H1 (cell line): Measurements from ENCODE around the gene ADGRB2. TPM values are rescaled to one million over a fixed set of nuclear protein-coding genes. Genes with fewer than 3 reads are reported as not detected.

Experiments used
- ASH2L ChIP-seq: fragments of 200-600, 300-600 bp; sonication (generic); IDR thresholded peaks from one replicate; pipeline ENCODE4 v1.7.1; 2017; ENCODE audit warnings: low read length
- CEBPB ChIP-seq: IDR thresholded peaks from 2 replicates; pipeline ENCODE4 v1.6.1; 2012; ENCODE audit warnings: low read depth, low read length
- CHD7 ChIP-seq: fragments of 300-600 bp; sonication (generic); IDR thresholded peaks from 2 replicates; pipeline ENCODE4 v1.7.1; 2012; ENCODE audit warnings: low read length, moderate library complexity, mild to moderate bottlenecking, inconsistent platforms; ENCODE audit not compliant: insufficient replicate concordance
- EZH2 ChIP-seq: fragments of 200-600 bp; sonication (generic); IDR thresholded peaks from 2 replicates; pipeline ENCODE4 v1.7.1; 2012; ENCODE audit warnings: low read depth, mild to moderate bottlenecking, moderate library complexity, low read length, inconsistent platforms; ENCODE audit not compliant: severe bottlenecking
- GTF2F1 ChIP-seq: IDR thresholded peaks from 2 replicates; pipeline ENCODE4 v1.6.1; 2012; ENCODE audit warnings: low read depth, low read length, improper control_type of control experiment, borderline replicate concordance
- KDM4A ChIP-seq: IDR thresholded peaks from one replicate; pipeline ENCODE4 v1.7.1; 2012; ENCODE audit warnings: low read depth, mild to moderate bottlenecking, moderate library complexity, low read length, inconsistent platforms; ENCODE audit not compliant: severe bottlenecking
- KDM5A ChIP-seq: fragments of 200-600 bp; IDR thresholded peaks from 2 replicates; pipeline ENCODE4 v1.7.1; 2012; ENCODE audit warnings: mild to moderate bottlenecking, low read length, inconsistent platforms, mixed read lengths
- NRF1 ChIP-seq: IDR thresholded peaks from 2 replicates; pipeline ENCODE4 v1.6.1; 2011; ENCODE audit warnings: mild to moderate bottlenecking, low read depth, low read length, improper control_type of control experiment
- RAD21 ChIP-seq, 2 experiments: IDR thresholded peaks in 1 of 2; conservative IDR thresholded peaks in 1 of 2; 2 replicates each; pipeline ENCODE4 v1.6.1; 2011; ENCODE audit warnings: low read depth in 2 of 2, low read length in 2 of 2, improper control_type of control experiment in 1 of 2, inconsistent platforms in 1 of 2, mild to moderate bottlenecking in 1 of 2, moderate library complexity in 1 of 2
- RNF2 ChIP-seq: fragments of 200-900, 300-1000 bp; sonication (generic); IDR thresholded peaks from 2 replicates; pipeline ENCODE4 v1.7.1; 2016; ENCODE audit warnings: borderline replicate concordance, low read depth, mild to moderate bottlenecking, antibody characterized with exemption, low read length; ENCODE audit not compliant: poor library complexity, severe bottlenecking; ENCODE audit errors: missing control alignments
- RXRA ChIP-seq: IDR thresholded peaks from 2 replicates; pipeline ENCODE4 v1.6.1; 2011; ENCODE audit warnings: low read depth, mild to moderate bottlenecking, low read length, moderate library complexity; ENCODE audit not compliant: insufficient read depth
- polyA plus RNA-seq, 7 experiments: library from polyadenylated mRNA; depleted of rRNA in 3 of 7; stranded (reverse) in 5 of 7; unstranded in 2 of 7; fragments of >200 nt in 5 of 7; fragments of 200-250 nt in 2 of 7; gene quantifications; 1 replicate in 5 of 7; 2 replicates in 1 of 7; 4 replicates in 1 of 7; pipeline versions ENCODE4 v1.2.1 to v1.2.3, GENCODE V29; 2011 to 2013; ENCODE audit warnings: missing spikeins in 2 of 7, mixed read lengths in 2 of 7
- total RNA-seq: library from RNA; stranded (reverse); fragmentation: NEBNext Ultra II Directional; extraction: Animal tissue kit (Norgen Biotek cat#: 25700); gene quantifications from 2 replicates; pipeline ENCODE4 v1.2.1, GENCODE V29; 2021

Gene ADGRB2
- total and polyA plus RNA-seq, 2 of the 8 experiments (the other 6 are each of a cell fraction or from before 2014, with no cell fraction given) = 15.6 to 26.2 TPM

- TF ChIP-seq CHD7 = no peak
- no peak for TF ChIP-seq RXRA
- TF ChIP-seq RNF2 = no peak
- no peak for TF ChIP-seq GTF2F1
- TF ChIP-seq KDM4A = no peak
- no peak for TF ChIP-seq RAD21 (IDR thresholded peaks at IDR 0.05 in 1 of 2, conservative IDR thresholded peaks at IDR 0.05 in 1 of 2; ENCODE audit: low read depth in 2 of 2, low read length in 2 of 2)
- no peak for TF ChIP-seq NRF1
- TF ChIP-seq ASH2L = no peak
- no peak for TF ChIP-seq CEBPB
- TF ChIP-seq KDM5A = no peak
- no peak for TF ChIP-seq EZH2
Observed at GRCh38 chr1:31712630-31713029, 51.5 kb downstream of the ADGRB2 start (continued).
